CD4-positive, alpha-beta T cell treated with Interleukin-15 for 4 hours (primary cell): ENCODE measurements around the gene SHROOM3.

Source experiments
- DNase-seq: peaks from one replicate; pipeline ENCODE4 v3.0.0-alpha.2; 2020; ENCODE audit warnings: low spot score

Gene SHROOM3

GRCh38 chr4:76540486-76540885 lies 105.5 kb downstream of the SHROOM3 start:
- DNase-seq = no peak

- no peak for DNase-seq
Observed at GRCh38 chr4:76543378-76543777, 108.3 kb downstream of the SHROOM3 start.

- no peak for DNase-seq
Observed at GRCh38 chr4:76544725-76545124, 109.7 kb downstream of the SHROOM3 start.

- no peak for DNase-seq
Observed at GRCh38 chr4:76545226-76545884, 110.3 kb downstream of the SHROOM3 start.

- no peak for DNase-seq
Observed at GRCh38 chr4:76546327-76546726, 111.3 kb downstream of the SHROOM3 start.

- no peak for DNase-seq
Observed at GRCh38 chr4:76546759-76547742, 112.0 kb downstream of the SHROOM3 start.

- no peak for DNase-seq
Observed at GRCh38 chr4:76548704-76549103, 113.7 kb downstream of the SHROOM3 start.

- no peak for DNase-seq
Observed at GRCh38 chr4:76549765-76550164, 114.7 kb downstream of the SHROOM3 start.

- no peak for DNase-seq
Observed at GRCh38 chr4:76550966-76551780, 116.1 kb downstream of the SHROOM3 start.

- no peak for DNase-seq
Observed at GRCh38 chr4:76554630-76555029, 119.6 kb downstream of the SHROOM3 start.

GRCh38 chr4:76556452-76556851 lies 121.4 kb downstream of the SHROOM3 start:
- no peak for DNase-seq

GRCh38 chr4:76558396-76559235 lies 123.6 kb downstream of the SHROOM3 start:
- DNase-seq = no peak

GRCh38 chr4:76559236-76560071 lies 124.4 kb downstream of the SHROOM3 start:
- no peak for DNase-seq

GRCh38 chr4:76562161-76562560 lies 127.1 kb downstream of the SHROOM3 start:
- DNase-seq = no peak

- DNase-seq = no peak
Observed at GRCh38 chr4:76562836-76563453, 127.9 kb downstream of the SHROOM3 start.

GRCh38 chr4:76563454-76564122 lies 128.6 kb downstream of the SHROOM3 start:
- DNase-seq = no peak

GRCh38 chr4:76564123-76564915 lies 129.3 kb downstream of the SHROOM3 start:
- DNase-seq = no peak

- DNase-seq = no peak
Observed at GRCh38 chr4:76568262-76568661, 133.2 kb downstream of the SHROOM3 start.

- no peak for DNase-seq
Observed at GRCh38 chr4:76569225-76569624, 134.2 kb downstream of the SHROOM3 start.
